Peyer's patch (tissue), 4 donors: Measurements from ENCODE around the gene FADS6.

Experiments used
- CTCF ChIP-seq, 6 experiments: fragments of 450-650 bp in 4 of 6; fragments of 200-600 bp in 2 of 6; sonication (generic) in 1 of 6; IDR thresholded peaks; one replicate each; pipeline ENCODE4 v1.5.1; 2017 to 2019; ENCODE audit warnings: antibody characterized with exemption in 6 of 6, mild to moderate bottlenecking in 3 of 6, moderate library complexity in 1 of 6
- POLR2A ChIP-seq, 2 donors: fragments of 450-650 bp; IDR thresholded peaks; one replicate each; pipeline ENCODE4 v1.5.1; 2017; ENCODE audit warnings: antibody characterized with exemption in 2 of 2, mild to moderate bottlenecking in 2 of 2, moderate library complexity in 2 of 2

- TF ChIP-seq CTCF (IDR thresholded peaks at IDR 0.05) (no peak), POLR2A (IDR thresholded peaks at IDR 0.05) (no peak)
Observed at GRCh38 chr17:74857191-74857590, 36.2 kb downstream of the FADS6 start.
